ENCODE results near the gene PDCD11. TPM values are rescaled to one million over a fixed set of nuclear protein-coding genes. Genes with fewer than 3 reads are reported as not detected.

The PDCD11 gene
- total and polyA plus RNA-seq, 2 experiments from 2014 or later: 17.5 to 26.6 TPM

DNA sequence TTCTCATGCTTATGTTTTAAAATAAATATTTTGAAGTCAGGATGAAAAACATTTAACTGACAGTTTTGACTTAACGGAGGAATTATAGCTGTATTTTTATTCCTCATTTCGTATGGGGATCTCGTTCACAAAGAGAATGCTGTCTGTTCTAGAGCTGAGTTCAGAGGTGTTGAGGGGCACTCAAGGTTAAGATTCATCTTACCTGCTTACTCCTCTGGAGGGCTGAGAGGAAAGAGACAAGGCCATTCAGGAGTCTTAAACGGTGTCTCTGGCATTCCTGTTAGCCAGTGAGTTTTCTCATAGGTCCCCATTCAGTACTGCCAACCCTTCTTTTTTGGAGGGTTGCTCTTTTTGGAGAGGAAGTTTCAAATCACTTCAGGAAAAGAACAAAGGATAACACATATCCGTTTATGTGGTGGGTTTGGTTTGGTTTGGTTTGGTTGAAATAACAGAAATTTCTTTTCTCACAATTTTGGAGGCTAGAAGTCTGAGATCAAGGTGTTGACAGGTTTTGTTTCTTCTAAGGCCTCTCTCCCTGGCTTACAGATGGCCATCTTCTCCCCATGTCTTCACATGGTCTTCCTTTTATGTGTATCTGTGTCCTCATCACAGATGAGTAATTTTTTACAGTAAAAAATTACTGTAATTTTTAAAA, 32.7 kb downstream of the PDCD11 start:
- in situ Hi-C loops (cut with MboI): no loop called here
- Histone ChIP-seq H3K4me1 (ENCODE audit: insufficient read depth) (no peaks in the 10 kb centered on the region), H3K9me3 (ENCODE audit: low read depth) (no peaks in the 10 kb centered on the region), H3F3A (ENCODE audit: insufficient read depth) (no peaks in the 10 kb centered on the region), H2AFZ (no peak overlapping the region), H3K4me2 (ENCODE audit: unreplicated experiment) (no peak overlapping the region), H3K9me2 (ENCODE audit: insufficient read depth) (no peaks in the 10 kb centered on the region), H3K9ac (no peak overlapping the region), H3K4me3 (no peak overlapping the region), H3K36me3 (ENCODE audit: low read depth) (peaks cover 70% of the 10 kb centered on the region), H4K20me1 (ENCODE audit: insufficient read depth) (no peaks in the 10 kb centered on the region), H3K79me2 (ENCODE audit: insufficient read depth) (no peaks in the 10 kb centered on the region; the same call in none of the 2 replicates), H3K27me3 (replicated peaks; ENCODE audit: insufficient read depth) (no peaks in the 10 kb centered on the region), H3K27ac (no peak overlapping the region)
- DNase-seq: no peak
- WGBS, 2 experiments (ENCODE audit: low coverage in 1 of 2, low lambda C conversion rate in 2 of 2, missing lambda C conversion rate in 2 of 2): 81 to 88% methylated on average over 5 of the region's 5 CpGs
- TF ChIP-seq EZH2phosphoT487 (IDR thresholded peaks at IDR 0.05; ENCODE audit: insufficient read depth, low read depth): no peak
- no peak for TF ChIP-seq EZH2 (IDR thresholded peaks at IDR 0.05; ENCODE audit: insufficient read depth, poor library complexity, severe bottlenecking)

DNA sequence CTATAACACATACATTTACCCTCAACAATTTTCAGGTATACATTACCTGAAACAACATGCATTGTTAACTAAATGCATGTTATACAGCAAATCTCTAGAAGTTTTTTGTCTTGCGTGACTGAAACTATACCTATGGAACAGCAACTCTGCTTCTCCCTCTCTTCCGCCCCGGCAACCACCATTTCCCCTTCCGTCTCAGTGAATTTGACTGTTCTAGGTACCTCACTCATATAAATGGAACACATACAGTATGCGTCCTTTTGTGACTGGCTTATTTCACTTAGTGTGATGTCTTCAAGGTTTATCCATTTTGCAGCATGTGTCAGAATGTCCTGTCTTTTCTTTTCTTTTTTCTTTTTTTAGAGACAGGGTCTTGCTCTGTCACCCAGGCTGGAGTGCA, 33.2 kb downstream of the PDCD11 start:
- H3K9ac ChIP-seq: no peak overlapping the region
- no peak overlapping the region for H3K4me3 ChIP-seq
- H3K27me3 ChIP-seq (replicated peaks; ENCODE audit: insufficient read depth): no peaks in the 10 kb centered on the region
- in situ Hi-C loops (cut with MboI): no loop called here
- H3K27ac ChIP-seq: no peak overlapping the region
- no peak for TF ChIP-seq EZH2 (IDR thresholded peaks at IDR 0.05; ENCODE audit: insufficient read depth, poor library complexity, severe bottlenecking)
- no peak for TF ChIP-seq EZH2phosphoT487 (IDR thresholded peaks at IDR 0.05; ENCODE audit: insufficient read depth, low read depth)
- H3K9me2 ChIP-seq (ENCODE audit: insufficient read depth): no peaks in the 10 kb centered on the region
- no peak overlapping the region for H2AFZ ChIP-seq
- H3K4me1 ChIP-seq (ENCODE audit: insufficient read depth): no peaks in the 10 kb centered on the region
- WGBS, 2 experiments (ENCODE audit: low coverage in 1 of 2, low lambda C conversion rate in 2 of 2, missing lambda C conversion rate in 2 of 2): 91 to 96% methylated on average over 5 of the region's 5 CpGs
- no peak for DNase-seq
- H3K4me2 ChIP-seq (ENCODE audit: unreplicated experiment): no peak overlapping the region
- H3K9me3 ChIP-seq (ENCODE audit: low read depth): no peaks in the 10 kb centered on the region
- no peaks in the 10 kb centered on the region for H4K20me1 ChIP-seq (ENCODE audit: insufficient read depth)
- peaks cover 68% of the 10 kb centered on the region for H3K36me3 ChIP-seq (ENCODE audit: low read depth)
- H3K79me2 ChIP-seq (ENCODE audit: insufficient read depth): no peaks in the 10 kb centered on the region; the same call in none of the 2 replicates
- no peaks in the 10 kb centered on the region for H3F3A ChIP-seq (ENCODE audit: insufficient read depth)

DNA sequence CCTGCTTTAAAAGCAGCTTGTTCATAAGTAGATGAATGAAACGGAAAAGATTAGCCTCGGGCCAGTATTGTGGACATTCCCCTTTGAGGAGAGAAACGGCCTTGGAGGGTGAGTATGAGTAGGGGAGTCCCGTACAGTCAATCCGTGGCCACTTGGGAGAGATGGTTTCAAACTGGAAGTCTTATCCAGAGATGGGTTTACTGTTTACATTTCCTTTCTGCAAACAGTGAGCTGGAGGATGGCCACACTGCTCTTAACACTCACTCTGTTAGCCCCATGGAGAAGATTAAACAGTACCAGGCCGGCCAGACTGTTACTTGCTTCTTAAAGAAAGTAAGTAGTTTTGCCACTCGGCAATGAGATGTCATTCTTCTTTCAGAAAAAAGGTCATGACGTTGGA, 35.5 kb downstream of the PDCD11 start:
- WGBS, 2 experiments (ENCODE audit: low coverage in 1 of 2, low lambda C conversion rate in 2 of 2, missing lambda C conversion rate in 2 of 2): 75 to 78% methylated on average over 8 of the region's 8 CpGs
- Histone ChIP-seq H4K20me1 (ENCODE audit: insufficient read depth) (no peaks in the 10 kb centered on the region), H3K27me3 (replicated peaks; ENCODE audit: insufficient read depth) (no peaks in the 10 kb centered on the region), H3F3A (ENCODE audit: insufficient read depth) (no peaks in the 10 kb centered on the region), H3K79me2 (ENCODE audit: insufficient read depth) (no peaks in the 10 kb centered on the region), H3K9me3 (ENCODE audit: low read depth) (no peaks in the 10 kb centered on the region), H3K9ac (no peak overlapping the region), H3K36me3 (ENCODE audit: low read depth) (peaks cover 63% of the 10 kb centered on the region), H3K4me1 (ENCODE audit: insufficient read depth) (no peaks in the 10 kb centered on the region), H2AFZ (no peak overlapping the region), H3K4me3 (no peak overlapping the region), H3K9me2 (ENCODE audit: insufficient read depth) (no peaks in the 10 kb centered on the region), H3K27ac (no peak overlapping the region), H3K4me2 (ENCODE audit: unreplicated experiment) (no peak overlapping the region)
- DNase-seq: no peak
- in situ Hi-C loops (cut with MboI): no loop called here
- no peak for TF ChIP-seq EZH2phosphoT487 (IDR thresholded peaks at IDR 0.05; ENCODE audit: insufficient read depth, low read depth)
- TF ChIP-seq EZH2 (IDR thresholded peaks at IDR 0.05; ENCODE audit: insufficient read depth, poor library complexity, severe bottlenecking): no peak

DNA sequence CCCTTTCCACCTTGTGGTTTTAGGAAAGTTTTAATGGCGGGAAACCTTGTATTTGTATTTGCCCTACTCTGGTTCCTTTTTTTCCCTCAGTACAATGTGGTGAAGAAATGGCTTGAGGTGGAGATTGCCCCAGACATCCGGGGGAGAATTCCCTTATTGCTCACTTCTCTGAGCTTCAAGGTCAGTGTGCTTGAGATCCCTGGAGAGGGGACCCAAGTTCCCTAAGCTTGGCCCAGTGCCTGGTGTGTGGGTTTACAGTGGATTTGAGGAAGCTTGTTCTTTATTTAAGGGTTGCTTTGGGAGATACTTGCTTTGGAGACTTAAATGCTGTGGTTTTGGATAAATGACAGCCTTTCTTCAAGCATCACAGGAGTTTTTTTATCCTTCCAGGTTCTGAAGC, 37.4 kb downstream of the PDCD11 start:
- no peak overlapping the region for H3K27ac ChIP-seq
- H3K36me3 ChIP-seq (ENCODE audit: low read depth): peaks cover 59% of the 10 kb centered on the region
- no peaks in the 10 kb centered on the region for H3K79me2 ChIP-seq (ENCODE audit: insufficient read depth)
- WGBS, 2 experiments (ENCODE audit: low coverage in 1 of 2, low lambda C conversion rate in 2 of 2, missing lambda C conversion rate in 2 of 2): 94 to 98% methylated on average over 2 of the region's 2 CpGs
- no peak for DNase-seq
- no peak overlapping the region for H3K4me2 ChIP-seq (ENCODE audit: unreplicated experiment)
- no peaks in the 10 kb centered on the region for H3K27me3 ChIP-seq (replicated peaks; ENCODE audit: insufficient read depth)
- H2AFZ ChIP-seq: no peak overlapping the region
- no peaks in the 10 kb centered on the region for H3F3A ChIP-seq (ENCODE audit: insufficient read depth)
- no peak overlapping the region for H3K4me3 ChIP-seq
- no peaks in the 10 kb centered on the region for H3K9me3 ChIP-seq (ENCODE audit: low read depth)
- H4K20me1 ChIP-seq (ENCODE audit: insufficient read depth): no peaks in the 10 kb centered on the region
- TF ChIP-seq EZH2phosphoT487 (IDR thresholded peaks at IDR 0.05; ENCODE audit: insufficient read depth, low read depth): no peak
- no peak for TF ChIP-seq EZH2 (IDR thresholded peaks at IDR 0.05; ENCODE audit: insufficient read depth, poor library complexity, severe bottlenecking)
- no peaks in the 10 kb centered on the region for H3K4me1 ChIP-seq (ENCODE audit: insufficient read depth)
- H3K9me2 ChIP-seq (ENCODE audit: insufficient read depth): no peaks in the 10 kb centered on the region
- in situ Hi-C loops (cut with MboI): no loop called here
- H3K9ac ChIP-seq: no peak overlapping the region

Measured in GM23248 (cell line).